NCI-H146 treated with DMSO at 0.1 percent for 48 hours (cell line): Measurements from ENCODE around the gene CCDC171.

Experiments
- DNase-seq: peaks from one replicate; lab custom pipeline; 2025; ENCODE audit not compliant: unreplicated experiment; lab: John Stamatoyannopoulos, UW

The CCDC171 gene

GRCh38 chr9:15975101-15975778, 422.4 kb downstream of the CCDC171 start:
- DNase-seq = no peak

GRCh38 chr9:15977438-15977837, 424.6 kb downstream of the CCDC171 start:
- no peak for DNase-seq

- no peak for DNase-seq
These were observed 429.3 kb downstream of the CCDC171 start for GRCh38 chr9:15982182-15982581.

- no peak for DNase-seq
These were observed 446.8 kb downstream of the CCDC171 start for GRCh38 chr9:15999422-16000339.

GRCh38 chr9:16000811-16001210, 448.0 kb downstream of the CCDC171 start:
- no peak for DNase-seq

- no peak for DNase-seq
These were observed 449.0 kb downstream of the CCDC171 start for GRCh38 chr9:16001856-16002255.

- no peak for DNase-seq
These were observed 450.0 kb downstream of the CCDC171 start for GRCh38 chr9:16002816-16003215.

GRCh38 chr9:16003785-16004184, 450.9 kb downstream of the CCDC171 start:
- DNase-seq = peak; percentile 99

- no peak for DNase-seq
These were observed 451.8 kb downstream of the CCDC171 start for GRCh38 chr9:16004613-16005012.

GRCh38 chr9:16010221-16010620, 457.4 kb downstream of the CCDC171 start:
- no peak for DNase-seq

- DNase-seq = no peak
These were observed 459.8 kb downstream of the CCDC171 start for GRCh38 chr9:16012621-16013020.

- no peak for DNase-seq
These were observed 460.5 kb downstream of the CCDC171 start for GRCh38 chr9:16013366-16013765.

- no peak for DNase-seq
These were observed 461.0 kb downstream of the CCDC171 start for GRCh38 chr9:16013826-16014225.

GRCh38 chr9:16022228-16022627, 469.4 kb downstream of the CCDC171 start:
- DNase-seq = no peak

- DNase-seq = no peak
These were observed 470.6 kb downstream of the CCDC171 start for GRCh38 chr9:16023446-16023845.
